HL-60 (cell line): ENCODE results near the gene FBXO9.

Experiments used
- DNase-seq, 2 experiments: peaks; one replicate each; pipeline ENCODE4 v3.0.0-alpha.2; 2010 to 2020; ENCODE audit warnings: low read depth in 1 of 2, low spot score in 1 of 2
- H3K27ac ChIP-seq: fragments of 250-450 bp; sonication (Bioruptor Pico); replicated peaks from 2 replicates; pipeline ENCODE4 v1.5.1; 2020; ENCODE audit warnings: mild to moderate bottlenecking, moderate library complexity
- H3K27me3 ChIP-seq: fragments of 250-450 bp; sonication (Bioruptor Pico); 2 replicates; pipeline ENCODE4 v1.5.1; 2021; ENCODE audit warnings: mild to moderate bottlenecking, moderate library complexity; ENCODE audit not compliant: insufficient read depth, poor library complexity, severe bottlenecking
- H3K4me3 ChIP-seq: replicated peaks from 2 replicates; pipeline ENCODE4 v1.5.1; 2011; ENCODE audit warnings: mild to moderate bottlenecking, control low read depth, low read length; ENCODE audit not compliant: insufficient read depth
- GABPA ChIP-seq: IDR thresholded peaks from 2 replicates; pipeline ENCODE4 v1.6.1; 2012; ENCODE audit warnings: low read depth
- POLR2AphosphoS5 ChIP-seq: IDR thresholded peaks from 2 replicates; pipeline ENCODE4 v1.6.1; 2012; ENCODE audit warnings: low read depth
- SPI1 ChIP-seq: IDR thresholded peaks from 2 replicates; pipeline ENCODE4 v1.6.1; 2012; ENCODE audit warnings: low read depth, mild to moderate bottlenecking, borderline replicate concordance
- TF ChIP-seq, protein P1 (sequence below): IDR thresholded peaks from one replicate; pipeline ENCODE4 v1.5.1; 2011; ENCODE audit warnings: low read length, control low read depth, inconsistent platforms; ENCODE audit not compliant: insufficient read depth
- TF ChIP-seq, protein P2 (sequence below): IDR thresholded peaks from 2 replicates; pipeline ENCODE4 v1.6.1; 2012; ENCODE audit warnings: low read depth; ENCODE audit not compliant: insufficient replicate concordance

The FBXO9 gene

DNA sequence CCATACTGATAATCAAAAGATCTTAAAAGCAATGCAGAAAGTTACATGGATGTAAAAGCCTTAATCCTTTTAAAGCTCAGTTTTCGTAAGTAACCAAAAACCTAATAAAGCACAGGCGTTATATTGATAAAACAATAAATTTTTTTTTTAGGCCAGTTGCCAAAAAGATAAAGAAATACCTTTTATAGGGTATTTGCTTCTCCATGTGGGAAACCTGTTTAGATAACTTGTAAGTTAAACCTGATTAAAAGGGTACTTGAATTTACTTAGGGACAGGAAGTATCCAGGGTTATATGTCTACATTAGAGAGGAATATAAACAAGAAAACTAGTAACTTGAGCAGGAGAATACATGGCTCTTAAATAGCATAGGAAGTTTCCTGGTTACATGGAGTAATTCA is 21.1 kb downstream of the FBXO9 start:
- Histone ChIP-seq H3K27ac (no peak overlapping the region), H3K4me3 (no peak overlapping the region), H3K27me3 (no peaks in the 10 kb centered on the region)
- DNase-seq: no peak
- TF ChIP-seq, protein P1, sequence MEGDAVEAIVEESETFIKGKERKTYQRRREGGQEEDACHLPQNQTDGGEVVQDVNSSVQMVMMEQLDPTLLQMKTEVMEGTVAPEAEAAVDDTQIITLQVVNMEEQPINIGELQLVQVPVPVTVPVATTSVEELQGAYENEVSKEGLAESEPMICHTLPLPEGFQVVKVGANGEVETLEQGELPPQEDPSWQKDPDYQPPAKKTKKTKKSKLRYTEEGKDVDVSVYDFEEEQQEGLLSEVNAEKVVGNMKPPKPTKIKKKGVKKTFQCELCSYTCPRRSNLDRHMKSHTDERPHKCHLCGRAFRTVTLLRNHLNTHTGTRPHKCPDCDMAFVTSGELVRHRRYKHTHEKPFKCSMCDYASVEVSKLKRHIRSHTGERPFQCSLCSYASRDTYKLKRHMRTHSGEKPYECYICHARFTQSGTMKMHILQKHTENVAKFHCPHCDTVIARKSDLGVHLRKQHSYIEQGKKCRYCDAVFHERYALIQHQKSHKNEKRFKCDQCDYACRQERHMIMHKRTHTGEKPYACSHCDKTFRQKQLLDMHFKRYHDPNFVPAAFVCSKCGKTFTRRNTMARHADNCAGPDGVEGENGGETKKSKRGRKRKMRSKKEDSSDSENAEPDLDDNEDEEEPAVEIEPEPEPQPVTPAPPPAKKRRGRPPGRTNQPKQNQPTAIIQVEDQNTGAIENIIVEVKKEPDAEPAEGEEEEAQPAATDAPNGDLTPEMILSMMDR: no peak
- TF ChIP-seq, protein P2, sequence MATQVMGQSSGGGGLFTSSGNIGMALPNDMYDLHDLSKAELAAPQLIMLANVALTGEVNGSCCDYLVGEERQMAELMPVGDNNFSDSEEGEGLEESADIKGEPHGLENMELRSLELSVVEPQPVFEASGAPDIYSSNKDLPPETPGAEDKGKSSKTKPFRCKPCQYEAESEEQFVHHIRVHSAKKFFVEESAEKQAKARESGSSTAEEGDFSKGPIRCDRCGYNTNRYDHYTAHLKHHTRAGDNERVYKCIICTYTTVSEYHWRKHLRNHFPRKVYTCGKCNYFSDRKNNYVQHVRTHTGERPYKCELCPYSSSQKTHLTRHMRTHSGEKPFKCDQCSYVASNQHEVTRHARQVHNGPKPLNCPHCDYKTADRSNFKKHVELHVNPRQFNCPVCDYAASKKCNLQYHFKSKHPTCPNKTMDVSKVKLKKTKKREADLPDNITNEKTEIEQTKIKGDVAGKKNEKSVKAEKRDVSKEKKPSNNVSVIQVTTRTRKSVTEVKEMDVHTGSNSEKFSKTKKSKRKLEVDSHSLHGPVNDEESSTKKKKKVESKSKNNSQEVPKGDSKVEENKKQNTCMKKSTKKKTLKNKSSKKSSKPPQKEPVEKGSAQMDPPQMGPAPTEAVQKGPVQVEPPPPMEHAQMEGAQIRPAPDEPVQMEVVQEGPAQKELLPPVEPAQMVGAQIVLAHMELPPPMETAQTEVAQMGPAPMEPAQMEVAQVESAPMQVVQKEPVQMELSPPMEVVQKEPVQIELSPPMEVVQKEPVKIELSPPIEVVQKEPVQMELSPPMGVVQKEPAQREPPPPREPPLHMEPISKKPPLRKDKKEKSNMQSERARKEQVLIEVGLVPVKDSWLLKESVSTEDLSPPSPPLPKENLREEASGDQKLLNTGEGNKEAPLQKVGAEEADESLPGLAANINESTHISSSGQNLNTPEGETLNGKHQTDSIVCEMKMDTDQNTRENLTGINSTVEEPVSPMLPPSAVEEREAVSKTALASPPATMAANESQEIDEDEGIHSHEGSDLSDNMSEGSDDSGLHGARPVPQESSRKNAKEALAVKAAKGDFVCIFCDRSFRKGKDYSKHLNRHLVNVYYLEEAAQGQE: no peak
- no peak for TF ChIP-seq GABPA
- no peak for TF ChIP-seq SPI1
- TF ChIP-seq POLR2AphosphoS5: no peak

DNA sequence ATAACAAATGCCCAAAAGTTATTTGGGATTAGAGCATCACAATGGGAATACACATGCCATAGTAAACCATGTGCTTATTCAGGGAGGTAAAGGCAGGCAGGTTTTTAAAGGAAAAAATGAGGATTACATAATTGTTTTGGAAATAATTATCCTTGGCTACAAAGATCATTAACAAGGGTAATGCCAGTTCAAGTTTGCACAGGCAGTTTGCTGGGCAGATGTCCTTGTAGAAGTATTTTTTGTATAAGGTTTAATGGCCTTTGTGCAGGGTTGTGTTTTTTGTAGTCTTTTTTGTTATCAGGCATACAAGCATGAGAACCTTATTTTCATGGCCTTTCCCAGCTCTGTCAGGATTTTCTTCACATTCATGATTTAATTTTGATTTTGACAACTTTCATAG is 24.7 kb downstream of the FBXO9 start:
- H3K4me3 ChIP-seq: no peak overlapping the region

DNA sequence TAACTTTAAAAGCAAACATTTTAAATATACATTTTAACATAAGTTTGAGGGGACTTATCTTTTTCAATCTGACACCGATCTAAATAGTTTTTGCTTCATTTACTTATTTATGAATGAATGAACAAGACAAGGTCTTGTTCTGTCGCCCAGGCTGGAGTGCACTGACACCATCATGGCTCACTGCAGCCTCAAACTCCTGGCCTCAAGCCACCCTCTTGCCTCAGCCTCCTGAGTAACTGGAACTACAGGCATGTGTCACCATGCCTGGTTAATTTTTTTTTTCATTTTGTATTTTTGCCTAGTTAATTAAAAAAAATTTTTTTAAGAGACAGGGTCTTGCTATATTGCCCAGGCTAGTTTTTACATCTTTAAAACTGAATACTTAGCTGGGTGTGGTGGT is 25.4 kb downstream of the FBXO9 start:
- H3K27ac ChIP-seq: no peak overlapping the region
- no peaks in the 10 kb centered on the region for H3K27me3 ChIP-seq
- TF ChIP-seq, protein P1: no peak
- TF ChIP-seq SPI1: no peak
- TF ChIP-seq POLR2AphosphoS5: no peak
- TF ChIP-seq, protein P2: no peak
- no peak for TF ChIP-seq GABPA
- H3K4me3 ChIP-seq: no peak overlapping the region
- DNase-seq: no peak

More for the DNA sequence above, 24.7 kb downstream of the FBXO9 start:
- no peak for TF ChIP-seq POLR2AphosphoS5
- TF ChIP-seq, protein P2: no peak
- no peak for TF ChIP-seq SPI1
- Histone ChIP-seq H3K27me3 (no peaks in the 10 kb centered on the region), H3K27ac (no peak overlapping the region)
- no peak for DNase-seq

DNA sequence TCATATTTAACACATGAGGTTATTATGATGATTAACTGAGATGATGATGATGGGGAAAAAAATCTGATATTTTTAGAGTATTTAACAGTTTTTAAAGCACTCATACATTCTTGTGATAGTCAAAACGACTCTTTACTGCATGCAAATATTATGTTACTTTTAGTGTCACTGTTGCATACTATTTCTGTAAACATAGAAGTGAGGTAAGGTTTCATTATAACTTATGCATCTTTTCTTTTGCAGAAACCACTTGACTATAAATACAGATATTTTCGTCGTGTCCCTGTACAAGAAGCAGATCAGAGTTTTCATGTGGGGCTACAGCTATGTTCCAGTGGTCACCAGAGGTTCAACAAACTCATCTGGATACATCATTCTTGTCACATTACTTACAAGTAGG is 30.1 kb downstream of the FBXO9 start:
- H3K27me3 ChIP-seq: no peaks in the 10 kb centered on the region
- no peak for DNase-seq
- no peak overlapping the region for H3K4me3 ChIP-seq
- TF ChIP-seq, protein P2: no peak
- TF ChIP-seq SPI1 (no peak), POLR2AphosphoS5 (no peak), GABPA (no peak)
- TF ChIP-seq, protein P1: no peak
- no peak overlapping the region for H3K27ac ChIP-seq
